HFFc6 (cell line): ENCODE results near the gene ZBTB42. TPM values are rescaled to one million over a fixed set of nuclear protein-coding genes. Genes with fewer than 3 reads are reported as not detected.
A peak's percentile ranks its signal among the peaks of the same experiment; 100 is the strongest.

Experiments used
- DNase-seq: peaks from one replicate; pipeline ENCODE4 v3.0.0-alpha.2; 2018
- H3K27ac Mint-ChIP-seq: 2 replicates; pipeline ENCODE4 v1.8.0; 2020; ENCODE audit warnings: mild to moderate bottlenecking, mixed read lengths
- H3K27me3 Mint-ChIP-seq: 2 replicates; pipeline ENCODE4 v1.8.0; 2021; ENCODE audit warnings: mild to moderate bottlenecking, moderate library complexity, mixed read lengths; ENCODE audit not compliant: insufficient read depth
- H3K36me3 Mint-ChIP-seq: 2 replicates; pipeline ENCODE4 v1.8.0; 2021; ENCODE audit warnings: low read depth, mixed read lengths
- H3K4me1 Mint-ChIP-seq: 2 replicates; pipeline ENCODE4 v1.8.0; 2020; ENCODE audit warnings: low read depth, mixed read lengths
- H3K4me3 Mint-ChIP-seq: 2 replicates; pipeline ENCODE4 v1.8.0; 2020; ENCODE audit warnings: mild to moderate bottlenecking, moderate library complexity, mixed read lengths
- H3K9me3 Mint-ChIP-seq: 2 replicates; pipeline ENCODE4 v1.8.0; 2020; ENCODE audit warnings: mild to moderate bottlenecking, mixed read lengths
- CTCF ChIP-seq: fragments of 200-600 bp; sonication (generic); IDR thresholded peaks from 2 replicates; pipeline ENCODE4 v1.5.0; 2021; ENCODE audit warnings: antibody characterized with exemption, mild to moderate bottlenecking
- total RNA-seq, 6 experiments: library from RNA; stranded (reverse); fragmentation: NEBNext Ultra II Directional; extraction: Animal tissue kit (Norgen Biotek cat#: 25700); gene quantifications; 2 replicates in 1 of 6; 3 replicates in 5 of 6; pipeline ENCODE4 v1.2.3, GENCODE V29; 2021

Gene ZBTB42
- total RNA-seq, 6 experiments from 2014 or later = 1.3 to 1.8 (median 1.5) TPM

DNA sequence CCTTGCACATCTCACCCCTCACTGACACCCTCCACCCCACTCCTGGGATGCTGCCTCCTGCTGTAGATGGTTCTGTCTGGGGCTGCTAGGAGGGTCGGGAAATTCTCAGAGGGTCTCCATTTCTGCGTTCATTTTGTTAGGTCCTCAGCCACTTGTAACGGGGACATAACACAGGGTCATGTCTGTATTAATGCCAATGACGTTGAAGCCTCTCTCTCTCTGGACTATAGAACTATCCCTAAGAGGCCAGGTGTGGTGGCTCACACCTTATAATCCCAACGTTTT lies 33.3 kb upstream of the ZBTB42 start:
- no peak for DNase-seq
- no peaks in the 10 kb centered on the region for H3K9me3 Mint-ChIP-seq
- H3K4me3 Mint-ChIP-seq = no peak overlapping the region
- no peak for TF ChIP-seq CTCF
- H3K27me3 Mint-ChIP-seq = no peaks in the 10 kb centered on the region; the same call in 1 of the 2 replicates
- H3K36me3 Mint-ChIP-seq = peaks cover 17% of the 10 kb centered on the region
- no peak overlapping the region for H3K27ac Mint-ChIP-seq
- H3K4me1 Mint-ChIP-seq = peaks cover 8% of the 10 kb centered on the region; the same call in 1 of the 2 replicates

DNA sequence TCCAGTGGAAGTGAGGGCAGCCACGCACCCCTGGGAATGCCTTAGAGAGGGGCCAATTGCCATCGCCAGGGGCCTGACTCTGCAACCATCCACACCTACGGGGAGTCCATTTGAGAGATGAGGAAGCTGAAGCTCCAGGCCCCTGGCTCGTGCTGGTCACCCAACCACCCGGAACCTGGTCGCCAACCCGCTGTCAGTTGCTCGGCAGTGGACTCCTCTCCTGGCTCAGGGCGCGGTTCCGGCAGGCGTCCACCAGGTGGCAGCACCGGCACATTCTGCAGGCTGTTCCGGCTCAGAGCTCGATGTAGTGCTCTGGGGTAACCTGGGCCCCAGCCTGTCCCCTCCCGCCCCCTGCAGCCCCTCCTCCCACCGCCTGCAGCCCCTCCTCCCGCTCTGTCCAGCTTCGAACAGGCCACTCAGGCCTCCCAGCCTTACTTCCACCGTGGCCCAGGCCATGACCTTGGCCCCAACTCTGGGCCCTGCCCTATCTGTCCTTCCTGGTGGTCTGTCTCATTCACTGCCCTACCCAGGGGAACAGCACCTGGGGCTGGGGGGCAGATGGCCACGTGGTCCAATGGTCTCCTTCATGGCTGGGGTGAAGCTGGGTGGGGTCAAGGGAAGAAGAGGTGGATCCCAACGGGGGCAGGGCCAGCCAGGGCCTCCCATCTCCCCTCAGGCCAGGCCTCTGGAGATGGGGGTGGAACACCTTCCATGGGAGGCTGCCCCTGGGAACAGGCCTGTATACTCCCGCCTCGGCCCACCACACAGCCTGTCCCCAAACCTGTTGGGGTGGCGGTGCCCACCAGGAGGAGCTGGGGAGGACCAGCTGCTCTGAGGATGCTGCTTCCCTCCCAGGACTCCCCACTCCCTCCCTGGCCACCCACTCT lies 32.2 kb upstream of the ZBTB42 start:
- H3K27me3 Mint-ChIP-seq = no peaks in the 10 kb centered on the region; the same call in 1 of the 2 replicates
- peak; percentile 80 for DNase-seq
- peak overlapping the region; percentile 60; the same call in 1 of the 2 replicates for H3K27ac Mint-ChIP-seq
- H3K36me3 Mint-ChIP-seq = peaks cover 17% of the 10 kb centered on the region
- no peak overlapping the region for H3K4me3 Mint-ChIP-seq
- peaks cover 8% of the 10 kb centered on the region; the same call in 1 of the 2 replicates for H3K4me1 Mint-ChIP-seq
- peak; percentile 96 for TF ChIP-seq CTCF
- no peaks in the 10 kb centered on the region for H3K9me3 Mint-ChIP-seq

DNA sequence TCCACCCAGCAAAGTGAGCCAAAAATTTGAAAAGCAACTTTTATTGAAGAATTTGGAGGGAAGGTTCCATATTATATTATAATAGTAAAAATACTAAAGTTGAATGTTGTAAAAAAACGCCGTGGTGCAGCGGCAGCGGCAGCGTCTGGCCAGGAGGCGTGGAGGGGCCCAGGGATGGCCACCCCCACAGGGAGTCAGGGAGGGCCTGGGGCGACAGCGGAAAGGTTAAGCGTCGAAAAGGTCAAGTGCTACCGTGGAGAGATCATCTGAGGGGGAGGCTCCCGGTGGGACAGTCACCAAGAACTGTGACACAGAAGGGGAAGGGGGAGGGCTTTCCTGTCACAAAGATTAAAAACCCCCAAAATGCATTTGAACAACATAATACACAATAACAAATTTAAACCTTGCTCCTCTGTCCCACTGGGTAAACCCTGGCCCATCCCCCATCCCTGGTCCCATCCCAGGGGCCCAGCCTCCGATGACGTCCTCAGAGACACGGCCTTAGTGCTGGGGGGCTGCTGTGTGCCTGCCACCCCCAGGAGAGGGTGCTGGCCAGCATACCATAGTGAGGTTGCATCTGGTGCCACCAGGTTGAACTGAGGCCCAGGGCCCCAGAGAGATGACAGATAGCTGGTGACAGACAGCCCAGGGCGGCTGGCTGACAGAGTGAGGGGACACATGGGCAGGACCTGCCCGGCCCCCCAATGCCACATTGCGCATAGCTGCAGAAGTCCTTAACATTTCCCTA lies 31.4 kb upstream of the ZBTB42 start:
- TF ChIP-seq CTCF = no peak
- DNase-seq = no peak
- peaks cover 8% of the 10 kb centered on the region; the same call in 1 of the 2 replicates for H3K4me1 Mint-ChIP-seq
- H3K27me3 Mint-ChIP-seq = peaks cover 2% of the 10 kb centered on the region; the same call in 1 of the 2 replicates
- peaks cover 17% of the 10 kb centered on the region for H3K36me3 Mint-ChIP-seq
- no peak overlapping the region; the same call in 1 of the 2 replicates for H3K27ac Mint-ChIP-seq
- H3K9me3 Mint-ChIP-seq = no peaks in the 10 kb centered on the region
- no peak overlapping the region for H3K4me3 Mint-ChIP-seq

DNA sequence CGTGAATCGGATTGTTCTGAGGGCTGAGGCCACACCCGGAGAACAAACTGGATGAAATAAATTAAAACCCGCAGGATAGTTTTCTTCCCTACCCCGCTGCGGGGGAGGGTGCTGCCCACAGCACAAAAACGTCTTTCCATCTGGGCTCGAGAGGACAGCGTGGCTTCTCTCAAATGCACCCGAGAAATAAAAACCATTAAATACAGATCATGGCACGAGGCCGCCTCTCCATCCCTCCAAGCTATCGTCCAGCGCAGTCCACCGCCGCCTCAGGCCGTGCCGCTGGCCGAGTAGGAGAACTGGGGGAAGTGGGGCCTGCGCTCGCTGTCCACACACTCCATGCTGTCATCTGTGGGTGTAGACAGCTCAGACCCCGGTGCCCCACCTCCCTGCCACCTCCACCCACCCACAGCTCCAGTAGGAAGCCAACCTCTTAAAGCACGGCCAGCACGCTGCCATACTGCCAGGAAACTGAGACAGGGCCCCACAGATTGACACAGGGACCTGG lies 30.8 kb upstream of the ZBTB42 start:
- TF ChIP-seq CTCF = no peak
- Mint-ChIP-seq H3K9me3 (no peaks in the 10 kb centered on the region), H3K4me3 (no peak overlapping the region), H3K27ac (no peak overlapping the region), H3K36me3 (peaks cover 17% of the 10 kb centered on the region), H3K4me1 (peaks cover 8% of the 10 kb centered on the region; the same call in 1 of the 2 replicates), H3K27me3 (peaks cover 4% of the 10 kb centered on the region)
- no peak for DNase-seq

DNA sequence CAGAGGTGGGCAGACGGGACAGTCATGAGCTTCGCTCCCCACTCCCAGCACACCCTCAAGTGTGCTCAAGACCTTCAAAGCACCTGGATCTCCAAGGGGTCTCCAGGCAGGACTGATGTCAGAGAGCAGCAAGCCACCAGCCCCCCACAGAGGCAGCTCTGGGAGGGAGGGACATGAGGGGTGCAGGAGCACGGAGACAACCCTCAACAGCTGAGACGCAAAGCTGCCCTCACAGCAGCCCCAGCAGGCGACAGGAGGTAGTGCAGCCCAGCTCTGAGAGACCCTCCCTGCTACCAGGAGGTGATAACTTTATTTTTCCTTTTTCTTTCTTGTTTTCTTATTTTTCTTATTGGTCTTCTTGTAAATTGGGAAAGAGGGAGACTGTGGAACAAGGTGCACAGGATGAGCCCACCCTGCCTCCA lies 30.0 kb upstream of the ZBTB42 start:
- no peaks in the 10 kb centered on the region for H3K9me3 Mint-ChIP-seq
- no peak overlapping the region; the same call in 1 of the 2 replicates for H3K27ac Mint-ChIP-seq
- H3K4me1 Mint-ChIP-seq = peaks cover 8% of the 10 kb centered on the region; the same call in 1 of the 2 replicates
- peaks cover 11% of the 10 kb centered on the region for H3K36me3 Mint-ChIP-seq
- no peak overlapping the region for H3K4me3 Mint-ChIP-seq
- DNase-seq = no peak
- TF ChIP-seq CTCF = peak; percentile 79
- H3K27me3 Mint-ChIP-seq = peaks cover 4% of the 10 kb centered on the region
